ENCODE results near the gene MORF4L1. TPM values are rescaled to one million over a fixed set of nuclear protein-coding genes. Genes with fewer than 3 reads are reported as not detected.

MORF4L1 gene
- total and polyA plus RNA-seq, 10 of the 15 experiments (the other 5 are each of a cell fraction or from before 2014, with no cell fraction given), result 113 to 636 (median 229) TPM

DNA sequence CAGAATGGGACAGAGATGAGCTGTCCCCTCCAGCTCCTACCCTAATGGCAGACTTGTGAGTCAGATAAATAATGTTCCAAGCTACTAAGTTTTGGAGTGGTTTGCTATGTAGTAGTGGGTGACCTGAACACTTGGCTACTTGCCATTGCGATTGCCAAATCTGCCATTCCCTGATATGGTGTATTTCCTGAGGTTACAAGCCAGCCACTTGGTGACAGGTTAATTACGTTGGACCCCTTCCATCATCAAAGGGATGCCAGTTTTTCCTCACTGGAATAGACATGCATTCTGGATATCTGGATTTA lies 33.6 kb downstream of the MORF4L1 start:
- Histone ChIP-seq H3K27ac (ENCODE audit: control insufficient read depth, insufficient read depth) (no peak overlapping the region), H3K9me3 (replicated peaks; ENCODE audit: control insufficient read depth, insufficient read depth, low read length) (no peaks in the 10 kb centered on the region), H3K79me2 (ENCODE audit: control insufficient read depth, insufficient read depth, low read length) (no peaks in the 10 kb centered on the region), H3K4me1 (ENCODE audit: control insufficient read depth, insufficient read depth, low read length) (peaks cover 10% of the 10 kb centered on the region; the same call in 1 of the 2 replicates), H3K9ac (ENCODE audit: control insufficient read depth, insufficient read depth, low read length) (no peak overlapping the region), H3K4me2 (ENCODE audit: control insufficient read depth, insufficient read depth) (no peak overlapping the region), H4K20me1 (ENCODE audit: control insufficient read depth, insufficient read depth) (no peaks in the 10 kb centered on the region), H3K4me3 (no peak overlapping the region), H3K36me3 (ENCODE audit: control insufficient read depth in 2 of 2, insufficient read depth in 2 of 2, low read length in 1 of 2) (peaks cover 7 to 32% of the 10 kb centered on the region in 2 experiments), H3K27me3 (replicated peaks in 1 of 2; ENCODE audit: control insufficient read depth in 2 of 2, insufficient read depth in 2 of 2, low read length in 1 of 2) (no peaks in the 10 kb centered on the region), H2AFZ (ENCODE audit: control insufficient read depth, low read depth, low read length) (no peak overlapping the region)
- in situ Hi-C loops (cut with MboI) (no loop called here), intact Hi-C loops (cut with micrococcal nuclease; ENCODE audit: unreplicated experiment) (no loop called here)
- ChIA-PET SMC1A (ENCODE audit: uncharacterized antibody, unreplicated experiment) (interaction anchor here (0.6 to 10.3 kb wide), 7 partner anchors 9 to 278 kb away, joined by 3 to 91 read pairs (median 15); partner anchors contain the start of gene ADAMTS7), POLR2A (interaction anchor here (0.7 to 1.7 kb wide), 2 partner anchors 26 to 72 kb away, joined by 3 to 4 read pairs; no protein-coding TSS in a partner anchor), CTCF (interaction anchor here (0.7 to 10.8 kb wide), 8 partner anchors 8 to 276 kb away, joined by 3 to 127 read pairs (median 5); no protein-coding TSS in a partner anchor), RAD21 (ENCODE audit: unreplicated experiment) (interaction anchor here (1.0 to 2.3 kb wide), 2 partner anchors 73 to 278 kb away, joined by 3 to 5 read pairs; no protein-coding TSS in a partner anchor)
- no peak for ATAC-seq
- TF ChIP-seq SP1 (IDR thresholded peaks at IDR 0.05; ENCODE audit: low read depth, low read length) (no peak), EGR1 (IDR thresholded peaks at IDR 0.05; ENCODE audit: borderline replicate concordance in 1 of 2, low read depth in 2 of 2, low read length in 2 of 2) (no peak), ZNF217 (IDR thresholded peaks at IDR 0.05) (no peak), TCF3 (IDR thresholded peaks at IDR 0.05; ENCODE audit: borderline replicate concordance, insufficient read depth, low read depth, low read length) (no peak), JUND (IDR thresholded peaks at IDR 0.05; ENCODE audit: low read depth, low read length) (no peak), KLF5 (IDR thresholded peaks at IDR 0.05; ENCODE audit: partially characterized antibody) (no peak), HDGF (IDR thresholded peaks at IDR 0.05) (no peak), SMC3 (IDR thresholded peaks at IDR 0.05; ENCODE audit: borderline replicate concordance, low read length) (no peak), ZZZ3 (IDR thresholded peaks at IDR 0.05; ENCODE audit: control insufficient read depth, insufficient read length, low read depth) (no peak), MTA2 (IDR thresholded peaks at IDR 0.05; ENCODE audit: low read depth) (no peak), HCFC1 (IDR thresholded peaks at IDR 0.05; ENCODE audit: low read length) (no peak), IRF4 (IDR thresholded peaks at IDR 0.05; ENCODE audit: low read depth, low read length) (no peak)
- TF ChIP-seq, protein P1, sequence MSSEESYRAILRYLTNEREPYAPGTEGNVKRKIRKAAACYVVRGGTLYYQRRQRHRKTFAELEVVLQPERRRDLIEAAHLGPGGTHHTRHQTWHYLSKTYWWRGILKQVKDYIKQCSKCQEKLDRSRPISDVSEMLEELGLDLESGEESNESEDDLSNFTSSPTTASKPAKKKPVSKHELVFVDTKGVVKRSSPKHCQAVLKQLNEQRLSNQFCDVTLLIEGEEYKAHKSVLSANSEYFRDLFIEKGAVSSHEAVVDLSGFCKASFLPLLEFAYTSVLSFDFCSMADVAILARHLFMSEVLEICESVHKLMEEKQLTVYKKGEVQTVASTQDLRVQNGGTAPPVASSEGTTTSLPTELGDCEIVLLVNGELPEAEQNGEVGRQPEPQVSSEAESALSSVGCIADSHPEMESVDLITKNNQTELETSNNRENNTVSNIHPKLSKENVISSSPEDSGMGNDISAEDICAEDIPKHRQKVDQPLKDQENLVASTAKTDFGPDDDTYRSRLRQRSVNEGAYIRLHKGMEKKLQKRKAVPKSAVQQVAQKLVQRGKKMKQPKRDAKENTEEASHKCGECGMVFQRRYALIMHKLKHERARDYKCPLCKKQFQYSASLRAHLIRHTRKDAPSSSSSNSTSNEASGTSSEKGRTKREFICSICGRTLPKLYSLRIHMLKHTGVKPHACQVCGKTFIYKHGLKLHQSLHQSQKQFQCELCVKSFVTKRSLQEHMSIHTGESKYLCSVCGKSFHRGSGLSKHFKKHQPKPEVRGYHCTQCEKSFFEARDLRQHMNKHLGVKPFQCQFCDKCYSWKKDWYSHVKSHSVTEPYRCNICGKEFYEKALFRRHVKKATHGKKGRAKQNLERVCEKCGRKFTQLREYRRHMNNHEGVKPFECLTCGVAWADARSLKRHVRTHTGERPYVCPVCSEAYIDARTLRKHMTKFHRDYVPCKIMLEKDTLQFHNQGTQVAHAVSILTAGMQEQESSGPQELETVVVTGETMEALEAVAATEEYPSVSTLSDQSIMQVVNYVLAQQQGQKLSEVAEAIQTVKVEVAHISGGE (CRISPR knock-in tag; IDR thresholded peaks at IDR 0.05), result no peak
- TF ChIP-seq, protein P2, sequence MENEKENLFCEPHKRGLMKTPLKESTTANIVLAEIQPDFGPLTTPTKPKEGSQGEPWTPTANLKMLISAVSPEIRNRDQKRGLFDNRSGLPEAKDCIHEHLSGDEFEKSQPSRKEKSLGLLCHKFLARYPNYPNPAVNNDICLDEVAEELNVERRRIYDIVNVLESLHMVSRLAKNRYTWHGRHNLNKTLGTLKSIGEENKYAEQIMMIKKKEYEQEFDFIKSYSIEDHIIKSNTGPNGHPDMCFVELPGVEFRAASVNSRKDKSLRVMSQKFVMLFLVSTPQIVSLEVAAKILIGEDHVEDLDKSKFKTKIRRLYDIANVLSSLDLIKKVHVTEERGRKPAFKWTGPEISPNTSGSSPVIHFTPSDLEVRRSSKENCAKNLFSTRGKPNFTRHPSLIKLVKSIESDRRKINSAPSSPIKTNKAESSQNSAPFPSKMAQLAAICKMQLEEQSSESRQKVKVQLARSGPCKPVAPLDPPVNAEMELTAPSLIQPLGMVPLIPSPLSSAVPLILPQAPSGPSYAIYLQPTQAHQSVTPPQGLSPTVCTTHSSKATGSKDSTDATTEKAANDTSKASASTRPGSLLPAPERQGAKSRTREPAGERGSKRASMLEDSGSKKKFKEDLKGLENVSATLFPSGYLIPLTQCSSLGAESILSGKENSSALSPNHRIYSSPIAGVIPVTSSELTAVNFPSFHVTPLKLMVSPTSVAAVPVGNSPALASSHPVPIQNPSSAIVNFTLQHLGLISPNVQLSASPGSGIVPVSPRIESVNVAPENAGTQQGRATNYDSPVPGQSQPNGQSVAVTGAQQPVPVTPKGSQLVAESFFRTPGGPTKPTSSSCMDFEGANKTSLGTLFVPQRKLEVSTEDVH (IDR thresholded peaks at IDR 0.05; ENCODE audit: low read depth, partially characterized antibody), result no peak
- no TSS peak for BruUV-seq (replicated peaks)
- no peak for FAIRE-seq
- DNase-seq (ENCODE audit: low read depth, low spot score), result no peak
- WGBS (ENCODE audit: insufficient coverage, insufficient replicate concordance, low lambda C conversion rate, missing lambda C conversion rate), result 95% methylated on average over 2 of the region's 2 CpGs

Data from GM12878 (cell line).